ENCODE measurements around the gene C1QTNF2.
A peak's percentile ranks its signal among the peaks of the same experiment; 100 is the strongest.

Gene C1QTNF2, protein sequence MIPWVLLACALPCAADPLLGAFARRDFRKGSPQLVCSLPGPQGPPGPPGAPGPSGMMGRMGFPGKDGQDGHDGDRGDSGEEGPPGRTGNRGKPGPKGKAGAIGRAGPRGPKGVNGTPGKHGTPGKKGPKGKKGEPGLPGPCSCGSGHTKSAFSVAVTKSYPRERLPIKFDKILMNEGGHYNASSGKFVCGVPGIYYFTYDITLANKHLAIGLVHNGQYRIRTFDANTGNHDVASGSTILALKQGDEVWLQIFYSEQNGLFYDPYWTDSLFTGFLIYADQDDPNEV

DNA sequence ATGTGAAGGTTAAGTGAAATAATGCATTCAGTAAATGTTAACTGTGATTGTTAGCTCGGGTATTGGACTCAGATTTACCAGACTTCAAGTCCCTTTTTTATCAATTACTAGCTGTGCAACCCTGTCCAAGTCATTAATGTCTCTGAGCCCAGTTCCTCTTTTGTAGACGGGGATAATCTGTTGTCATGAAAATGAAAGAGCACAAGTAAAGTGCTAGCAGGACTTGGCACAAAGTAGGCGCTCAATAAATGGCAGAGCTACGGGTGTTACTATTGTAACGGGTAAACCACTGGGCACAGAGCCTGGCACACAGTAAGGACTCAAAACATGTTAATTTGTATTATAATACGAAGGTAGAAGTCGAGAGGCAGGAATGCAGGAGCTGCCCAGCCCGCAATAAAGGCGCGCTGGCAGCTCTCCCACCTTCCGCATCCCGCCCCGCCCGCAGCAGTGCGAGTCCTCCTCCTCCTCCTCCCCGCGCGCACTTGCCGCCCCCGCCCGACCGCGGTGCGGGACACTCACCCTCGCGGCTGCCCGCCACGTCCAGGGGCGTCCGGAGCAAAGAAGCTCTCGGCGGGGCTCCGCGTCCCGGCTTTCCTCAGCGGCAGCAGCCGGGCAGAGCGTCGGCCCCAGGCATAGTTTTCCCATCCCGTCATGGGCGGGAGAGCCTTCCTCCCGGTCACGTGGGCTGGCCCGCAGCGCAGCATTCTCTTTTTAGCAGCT is at the start of gene C1QTNF2:
Gene C1QTNF2 (minus strand): TSS at position 637 of the 723 bp plus-strand sequence. CDS start 15,615 bp downstream, outside the sequence.
- DNase-seq: no peak

DNA sequence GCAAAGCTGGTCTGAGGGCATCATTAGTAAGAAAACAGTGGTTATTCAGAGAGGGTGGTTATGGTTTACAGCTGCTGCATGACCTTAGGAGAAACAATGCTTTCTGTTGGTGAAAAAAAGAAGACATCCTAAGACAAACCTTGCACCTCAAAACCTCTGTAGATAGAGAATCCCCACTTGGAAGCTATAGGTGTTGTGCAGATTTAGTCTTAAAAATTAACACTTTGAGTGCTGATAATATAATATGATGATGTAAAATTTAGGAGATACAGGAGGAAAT is 49.8 kb upstream of the C1QTNF2 start:
- DNase-seq: no peak

DNA sequence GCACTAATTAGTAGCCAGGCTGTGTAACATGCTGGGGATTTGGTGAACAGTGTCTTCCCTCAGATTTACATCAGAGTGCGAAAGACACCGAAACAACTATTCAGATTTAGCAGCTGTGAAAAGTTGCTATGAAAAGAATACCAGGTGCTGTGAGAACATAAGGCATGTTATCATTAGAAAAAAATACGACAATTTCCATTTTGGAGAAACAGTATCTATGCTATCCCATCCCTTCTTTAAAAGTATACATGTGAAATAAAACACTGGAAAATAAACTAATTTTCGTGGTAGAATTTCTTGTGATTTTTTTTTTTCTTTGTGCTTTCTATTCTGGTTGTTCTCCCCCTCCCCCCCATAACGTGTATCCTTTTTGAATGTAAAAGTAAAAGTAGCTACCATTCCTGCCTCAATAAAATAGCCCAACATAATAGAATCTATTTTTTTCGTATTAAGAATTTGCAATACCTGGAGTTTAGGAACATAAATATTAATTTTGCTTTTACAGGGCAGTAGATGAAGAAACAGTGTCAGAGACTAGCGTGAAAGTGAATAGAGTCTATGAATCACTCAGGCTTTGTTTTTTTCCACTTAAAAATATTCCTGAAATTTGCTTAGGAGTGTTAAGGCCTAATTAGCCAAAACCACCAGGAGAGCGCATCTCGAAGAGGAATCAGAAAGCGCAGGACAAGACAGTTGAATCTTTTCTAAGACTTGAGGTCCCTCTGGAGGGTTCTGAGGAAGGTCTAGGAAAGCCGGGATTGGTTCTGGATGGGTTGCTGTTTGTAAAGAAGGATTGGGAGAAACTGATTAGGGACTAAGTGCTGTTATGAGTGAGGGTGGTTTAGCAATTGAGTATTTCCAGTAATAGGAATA is 49.3 kb upstream of the C1QTNF2 start:
- no peak for DNase-seq

DNA sequence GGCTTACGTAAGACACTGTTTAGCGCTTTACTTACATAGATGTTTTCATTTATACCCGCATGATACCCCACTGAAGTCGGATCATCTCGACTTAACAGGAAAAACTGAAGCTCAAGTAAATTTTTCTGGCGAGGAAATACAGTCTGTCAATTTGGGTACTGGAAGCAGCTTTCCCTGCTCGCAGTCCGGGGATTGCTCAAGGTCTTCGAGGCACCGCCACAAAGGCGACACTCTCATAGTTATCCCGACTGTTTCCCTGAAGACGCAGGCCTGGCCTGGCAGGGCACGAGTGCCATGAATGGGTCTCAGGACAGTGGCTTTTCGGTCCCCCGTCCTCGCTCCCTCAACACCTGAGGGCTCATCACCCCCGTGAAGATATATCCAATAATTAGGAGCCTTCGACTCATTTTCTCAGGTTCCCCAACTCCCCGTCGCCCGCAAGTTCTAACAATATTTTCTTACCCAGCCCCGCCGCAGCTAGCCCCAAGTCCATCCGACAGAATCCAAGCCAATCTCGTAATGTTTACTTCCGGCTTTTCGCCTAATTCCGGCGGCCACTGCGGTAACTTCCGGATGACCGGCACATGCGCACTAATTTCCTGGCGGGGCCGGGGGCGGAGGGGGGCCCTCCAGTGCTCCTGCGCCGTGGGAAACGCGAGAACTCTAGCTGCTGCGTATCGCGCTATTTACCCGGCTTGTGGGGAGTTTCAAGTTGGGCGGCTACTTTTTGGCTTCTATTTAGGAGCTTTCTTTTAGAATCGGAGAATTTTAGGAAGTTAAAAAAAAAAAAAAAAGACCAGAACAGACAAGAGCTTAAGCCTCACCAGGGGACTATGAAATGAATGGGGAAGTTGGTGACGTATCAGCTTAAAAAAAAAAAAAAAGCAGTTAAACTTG is 48.4 kb upstream of the C1QTNF2 start, which contains the start of gene SLU7:
Gene SLU7 (minus strand): TSS at position 521 of the 897 bp plus-strand sequence. CDS start 3,787 bp downstream, outside the sequence.
- peak; percentile 67 for DNase-seq

DNA sequence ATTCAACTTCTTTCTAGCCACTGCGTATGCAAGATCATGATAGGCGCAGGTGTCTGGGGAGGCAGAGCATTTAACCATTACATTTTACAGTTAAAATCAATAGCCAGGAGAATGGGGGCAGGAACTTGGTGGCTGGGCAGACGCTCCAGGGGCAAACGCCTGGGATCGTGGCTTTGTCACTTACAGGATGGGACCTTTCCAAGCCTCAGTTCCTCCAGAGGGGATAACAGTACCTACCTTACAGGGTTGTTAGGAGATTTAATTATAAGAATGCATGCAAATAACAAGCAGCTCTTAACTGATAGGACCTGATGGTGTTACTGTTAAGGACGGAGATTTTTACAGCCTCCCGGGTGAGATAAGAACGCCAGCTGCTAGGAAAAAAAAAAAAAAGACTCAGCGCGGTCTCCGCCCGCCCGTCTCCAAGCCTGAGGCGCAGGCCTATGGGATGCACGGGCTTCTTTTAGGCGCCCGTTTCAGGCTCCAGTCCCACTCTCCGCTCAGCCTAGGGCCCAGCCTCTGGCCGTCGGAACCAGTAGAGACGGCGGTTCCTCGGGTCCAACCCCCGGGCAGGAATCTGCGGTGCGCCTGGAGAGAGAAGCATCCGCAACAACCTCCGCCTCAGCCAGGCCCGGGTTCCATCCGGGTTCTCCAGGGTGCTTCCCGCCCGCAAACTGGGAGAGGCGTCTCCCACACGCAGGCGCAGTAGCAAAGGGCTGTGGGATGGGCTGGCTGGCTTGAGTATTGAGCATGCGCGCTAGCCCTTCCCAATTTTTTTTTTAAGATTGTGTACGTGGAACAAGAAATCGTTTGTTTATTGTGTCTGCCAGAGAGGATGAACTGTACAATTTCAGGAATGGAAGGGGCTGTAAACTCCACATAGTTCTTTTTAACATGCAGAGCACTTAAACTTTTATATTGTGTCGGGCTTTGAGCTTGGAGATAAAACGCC is 29.3 kb upstream of the C1QTNF2 start, which contains the start of gene FAM200C:
Gene FAM200C (minus strand): TSS at position 653 of the 952 bp plus-strand sequence. CDS start 4,564 bp downstream, outside the sequence.
- DNase-seq: peak; percentile 65

DNA sequence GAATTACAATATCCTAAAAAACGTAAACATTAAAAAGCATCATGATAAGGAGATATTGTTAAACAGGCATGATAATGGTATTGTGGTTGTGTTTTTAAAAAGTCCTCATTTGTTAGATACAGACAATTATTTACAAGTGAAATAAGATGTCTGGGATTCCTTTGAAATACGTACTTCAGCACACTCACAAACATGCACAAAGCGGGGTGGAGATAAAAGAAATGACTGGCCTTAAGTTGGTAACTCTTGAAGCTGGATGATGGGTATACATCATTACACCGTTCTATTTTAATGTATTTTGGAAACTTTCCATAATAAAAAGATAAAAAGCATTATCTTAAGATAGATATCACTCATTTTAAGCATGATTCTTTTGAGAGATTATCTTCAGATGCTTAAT is 28.4 kb upstream of the C1QTNF2 start:
- DNase-seq: no peak

DNA sequence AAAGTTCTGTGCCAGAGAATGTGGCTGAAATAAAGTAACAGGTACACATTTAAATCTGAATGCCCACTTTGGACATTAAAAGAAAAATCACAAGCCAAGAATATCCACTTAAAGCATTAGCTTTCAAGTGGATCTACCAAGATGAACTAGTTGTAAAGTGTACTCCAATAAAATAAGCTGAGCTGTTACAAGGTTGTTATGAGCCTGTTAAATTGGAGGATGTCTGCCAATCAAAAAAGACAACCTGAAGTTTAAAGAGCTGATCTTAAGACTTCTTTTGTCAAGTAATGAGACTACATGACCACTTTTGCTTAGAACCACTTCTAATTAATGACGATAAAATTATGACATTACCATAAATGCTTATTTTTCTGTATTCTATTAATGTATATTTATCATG is 27.1 kb upstream of the C1QTNF2 start:
- DNase-seq: no peak

DNA sequence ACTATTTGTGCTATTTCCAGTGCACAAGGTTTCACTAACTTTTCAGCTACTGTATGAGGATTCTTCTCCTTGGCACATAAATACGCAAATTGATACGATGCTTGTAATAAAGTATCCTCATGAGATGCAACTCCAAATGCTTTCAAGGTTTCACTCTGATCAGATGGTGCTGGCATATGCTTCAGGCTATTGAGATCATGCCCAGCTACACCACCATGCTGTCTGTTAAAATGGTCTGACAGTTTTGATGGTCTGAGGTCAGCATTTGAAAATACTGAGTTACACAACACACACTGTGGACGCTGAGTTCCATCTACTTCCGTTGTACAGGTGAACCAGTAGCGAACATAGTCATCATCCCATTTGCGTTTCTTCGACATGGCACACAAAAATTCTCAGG is 24.7 kb upstream of the C1QTNF2 start:
- DNase-seq: no peak

DNA sequence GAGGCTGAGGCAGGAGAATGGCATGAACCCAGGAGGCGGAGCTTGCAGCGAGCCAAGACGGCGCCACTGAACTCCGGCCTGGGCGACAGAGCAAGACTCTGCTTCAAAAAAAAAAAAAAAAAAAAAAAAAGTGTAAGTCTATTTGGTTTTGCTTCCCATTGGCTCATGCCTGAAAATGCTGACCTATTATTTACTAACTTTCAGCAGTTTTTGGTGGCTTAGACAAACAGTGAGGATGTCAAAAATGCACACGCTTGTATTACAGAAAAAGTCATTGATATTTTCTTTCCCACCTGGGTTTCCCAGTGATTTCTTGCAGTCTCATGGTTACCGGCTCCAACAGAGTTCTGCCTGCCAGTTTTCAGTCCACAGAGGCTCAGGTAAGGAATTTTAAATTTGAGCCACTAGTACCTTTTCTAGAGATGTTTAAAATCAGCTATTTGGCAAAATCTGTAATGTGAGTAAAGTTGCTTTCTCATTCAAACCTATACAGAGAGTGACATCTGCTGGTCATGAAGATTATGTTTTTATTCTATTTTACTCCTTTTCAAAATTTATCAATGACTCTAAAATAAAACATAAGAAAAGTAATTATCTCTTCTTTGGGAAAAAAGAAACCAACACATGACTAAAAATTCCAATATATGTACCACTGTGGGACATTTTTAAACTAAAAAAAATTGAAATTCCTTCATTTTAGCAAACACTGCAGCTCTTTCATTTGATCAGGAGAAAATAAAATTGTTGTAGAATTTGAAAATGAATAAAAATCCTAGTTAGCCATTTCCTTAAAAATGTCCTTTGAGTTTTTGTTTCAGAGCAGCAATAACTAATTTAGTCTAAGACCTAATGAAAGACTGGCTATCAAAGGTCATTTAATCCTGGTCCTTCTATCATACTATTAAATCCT is 20.6 kb upstream of the C1QTNF2 start:
- no peak for DNase-seq

DNA sequence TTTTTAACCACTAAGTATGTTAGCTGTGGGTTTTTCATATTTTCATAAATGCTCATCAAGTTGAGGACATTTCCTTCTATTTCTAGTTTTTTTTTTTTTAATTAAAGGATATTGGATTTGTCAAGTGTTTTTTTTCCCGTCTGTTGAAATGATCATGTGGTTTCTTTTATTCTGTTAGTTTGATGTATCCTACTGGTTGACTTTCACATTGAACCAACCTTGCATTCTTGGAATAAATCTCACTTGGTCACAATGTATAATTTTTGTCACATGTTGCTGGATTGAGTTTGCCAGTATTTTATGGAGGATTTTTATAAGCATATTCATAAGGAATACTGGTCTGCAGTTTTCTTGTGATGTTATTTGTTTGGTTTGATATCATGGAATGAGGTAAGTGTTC is 17.0 kb upstream of the C1QTNF2 start:
- DNase-seq: no peak

DNA sequence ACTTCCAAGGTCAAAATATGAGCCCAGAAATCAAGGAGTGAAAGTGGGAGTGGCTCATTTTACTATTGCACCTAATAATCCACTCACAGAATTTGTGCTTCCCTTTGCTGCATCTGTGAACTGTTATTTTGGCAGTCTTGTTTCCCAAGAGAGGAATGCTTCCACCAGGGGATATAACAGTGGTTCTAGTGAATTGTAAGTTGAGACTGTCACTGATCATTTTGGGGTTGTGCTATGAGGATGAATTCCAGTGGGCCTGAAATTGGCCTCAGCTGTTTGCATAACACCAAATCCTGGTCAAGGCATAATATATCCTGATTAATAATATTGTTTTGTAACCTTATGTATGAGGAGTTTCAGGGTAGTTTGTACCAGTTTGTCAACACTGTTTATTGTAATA is 15.1 kb upstream of the C1QTNF2 start:
- no peak for DNase-seq

DNA sequence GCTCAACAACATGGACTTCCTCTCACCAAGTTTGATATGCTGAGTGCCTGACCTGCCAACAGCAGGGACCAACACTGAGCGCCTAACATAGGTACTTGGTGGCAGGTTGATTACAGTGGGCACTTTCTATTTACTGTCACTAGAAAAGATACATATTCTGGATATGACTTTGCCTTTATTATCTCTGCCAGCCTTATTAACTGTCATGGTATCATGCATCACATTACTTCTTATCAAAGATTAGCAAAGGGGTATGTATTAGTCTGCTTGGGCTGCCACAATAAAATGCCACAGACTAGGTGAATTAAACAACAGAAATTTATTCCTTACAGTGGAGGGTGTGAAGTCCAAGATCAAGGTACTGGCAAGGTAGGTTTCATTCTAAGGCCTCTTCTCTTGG is 14.3 kb upstream of the C1QTNF2 start:
- no peak for DNase-seq

DNA sequence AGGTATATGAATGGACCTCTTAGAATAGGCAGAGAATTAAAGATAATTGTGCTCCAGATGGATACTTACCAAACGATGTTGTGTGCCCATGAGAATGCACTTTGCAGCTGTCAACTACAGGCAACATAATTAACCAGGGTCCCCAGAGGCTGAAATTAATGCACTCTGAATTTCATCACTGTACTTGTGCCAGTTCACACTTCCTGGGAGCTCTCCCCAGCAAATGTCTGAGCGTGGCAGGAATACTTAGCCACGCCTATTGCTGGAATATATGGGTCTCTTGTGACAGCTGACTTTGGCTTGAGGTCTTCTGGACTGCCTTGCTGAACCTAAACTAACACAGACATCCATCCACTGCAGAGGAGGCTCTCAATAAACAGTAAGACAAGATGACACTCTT is 11.9 kb upstream of the C1QTNF2 start:
- no peak for DNase-seq

DNA sequence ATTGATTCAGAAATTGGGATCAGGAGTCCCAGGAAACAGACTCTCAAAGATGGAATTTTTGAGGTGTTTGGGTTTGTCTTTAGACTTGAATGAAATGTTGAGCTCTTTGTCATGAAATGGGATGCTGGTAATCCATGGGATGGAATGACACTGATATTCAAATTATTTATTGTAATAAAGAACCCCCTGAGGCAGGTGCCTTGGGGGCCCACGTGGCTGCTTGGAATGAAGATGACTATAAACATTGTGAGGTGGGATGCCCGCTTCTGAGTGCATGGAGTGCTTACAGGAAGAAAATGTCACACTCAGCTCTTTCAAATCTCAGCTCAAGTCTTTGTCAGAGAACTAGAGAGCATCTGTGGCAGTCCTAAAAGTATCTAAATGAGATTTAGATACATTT is 9.6 kb upstream of the C1QTNF2 start:
- DNase-seq: no peak

DNA sequence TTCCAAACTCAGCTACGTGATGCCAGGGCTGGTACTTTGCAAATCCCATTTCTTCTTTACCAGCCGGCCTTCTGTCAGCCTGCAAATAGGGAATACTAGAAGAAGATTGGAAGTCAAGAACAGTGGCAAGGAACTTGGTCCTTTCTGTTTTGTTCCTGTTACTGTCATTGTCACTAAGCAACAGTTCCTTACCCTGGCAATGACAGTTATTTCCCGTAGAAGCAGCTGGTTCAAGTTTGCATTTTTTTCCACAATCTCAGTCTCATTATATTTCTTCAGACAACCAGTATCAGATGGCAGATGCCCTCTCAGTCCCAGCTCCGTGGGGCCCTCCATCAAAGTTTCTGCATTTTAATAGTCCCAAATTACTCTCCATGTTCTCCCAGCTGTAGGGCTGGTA is 9.1 kb upstream of the C1QTNF2 start:
- DNase-seq: no peak

DNA sequence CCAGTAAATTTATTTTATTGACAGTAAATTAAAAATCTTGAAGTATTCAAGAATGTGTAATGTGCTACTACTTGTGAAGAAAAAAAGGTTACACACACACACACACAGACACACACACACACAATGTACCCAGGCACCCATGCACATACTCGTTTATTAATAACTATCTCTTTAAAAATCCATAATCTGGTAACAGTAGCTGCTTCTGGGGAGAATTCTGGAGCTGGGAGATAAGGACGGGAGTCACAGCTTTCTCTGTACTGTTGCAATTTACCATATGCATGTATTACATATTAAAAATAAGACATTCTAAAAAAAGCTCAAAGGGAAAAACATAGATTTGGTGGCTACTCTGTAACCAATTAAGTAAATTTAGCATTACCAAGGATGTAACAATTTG is 7.9 kb upstream of the C1QTNF2 start:
- DNase-seq: no peak

DNA sequence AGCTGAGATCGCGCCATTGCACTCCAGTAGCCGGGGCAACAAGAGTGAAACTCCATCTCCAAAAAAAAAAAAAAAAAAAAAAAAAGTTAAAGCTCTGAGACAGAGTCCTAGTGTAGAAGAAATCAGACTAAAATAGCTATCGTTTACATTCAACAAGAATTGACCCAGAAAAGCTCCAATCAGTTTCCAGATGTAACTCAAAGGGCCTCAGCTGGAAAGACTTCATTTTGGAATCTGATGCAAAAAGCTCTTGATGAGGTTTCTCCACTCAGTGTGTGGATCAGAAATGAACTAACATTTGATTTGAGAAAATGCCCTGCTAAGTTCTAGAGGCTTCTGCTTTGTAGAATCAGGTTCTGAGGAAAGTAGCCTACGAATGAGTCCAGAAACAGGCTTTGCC is 7.2 kb upstream of the C1QTNF2 start:
- no peak for DNase-seq

DNA sequence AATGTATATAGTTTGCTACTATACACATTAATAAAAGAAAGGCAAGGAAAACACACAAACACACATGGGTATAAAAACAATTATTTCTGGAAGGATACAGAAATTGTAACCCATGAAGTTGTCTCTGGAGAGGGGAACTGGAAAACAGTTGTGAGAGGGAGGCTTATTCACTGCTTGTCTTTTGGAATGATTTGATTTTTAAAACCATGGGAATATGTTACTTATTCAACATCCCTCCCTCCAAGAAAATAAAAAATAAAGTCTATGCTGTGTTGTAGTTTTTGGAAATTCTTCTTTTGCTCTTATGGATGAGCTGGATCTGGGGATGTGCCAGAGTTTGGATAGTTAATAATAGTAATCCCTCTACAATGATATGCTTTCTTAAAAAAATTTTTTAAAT is 6.0 kb upstream of the C1QTNF2 start:
- no peak for DNase-seq

DNA sequence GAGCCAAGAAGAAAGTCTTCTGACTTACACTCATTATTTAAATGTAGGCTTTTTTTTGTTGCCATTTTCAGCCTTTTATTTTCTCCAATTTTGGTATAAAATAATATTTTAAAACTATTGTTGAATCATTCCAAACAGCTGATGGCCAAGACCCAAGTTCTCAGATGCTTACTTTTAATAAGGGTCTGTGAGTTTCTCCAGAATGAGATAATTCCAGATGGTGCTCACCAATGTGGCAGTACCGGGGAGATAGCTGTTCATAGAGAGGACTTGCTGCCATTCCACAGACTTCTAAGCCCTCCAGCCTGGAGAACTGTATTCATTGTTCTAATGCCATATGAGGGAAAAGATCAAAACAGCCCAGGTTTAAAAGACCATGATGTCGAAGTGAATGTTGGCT is 5.3 kb upstream of the C1QTNF2 start:
- DNase-seq: no peak

DNA sequence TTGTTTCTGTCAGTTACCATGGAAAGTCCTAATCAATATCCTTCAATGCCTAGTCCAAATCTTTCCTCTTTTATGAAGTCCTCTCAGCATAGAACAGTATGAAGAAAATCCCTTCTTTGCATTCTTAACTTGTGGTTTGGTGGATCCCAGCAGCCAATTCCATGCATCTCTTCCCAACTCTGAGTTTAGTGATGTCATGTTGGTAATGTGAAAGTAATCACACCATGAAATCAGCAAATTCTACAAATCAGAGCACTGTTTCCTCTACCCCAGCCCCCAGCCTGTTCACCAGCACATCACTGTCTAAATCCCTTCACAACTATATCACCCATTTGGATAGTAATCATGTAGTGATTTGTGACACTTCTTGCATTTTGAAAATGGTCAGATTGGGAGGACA is 4.7 kb upstream of the C1QTNF2 start:
- DNase-seq: no peak

Measured in NCI-H526 treated with DMSO at 0.1 percent for 48 hours (cell line).